Frontal cortex (tissue), 4 donors: ENCODE results near the gene LMO7. TPM values are rescaled to one million over a fixed set of nuclear protein-coding genes. Genes with fewer than 3 reads are reported as not detected.
"Not testable (repeated sequence)": the region's sequence is repeated elsewhere in the genome, so short reads cannot be mapped to it uniquely, and the experiment has no call there.

Experiments used
- DNase-seq, 2 donors: peaks; one replicate each; pipeline ENCODE4 v3.0.0; 2012; ENCODE audit warnings: low spot score in 2 of 2
- FAIRE-seq: peaks from 2 replicates; lab custom pipeline; 2012; peaks lifted over from hg19 to GRCh38; lab: Jason Lieb, UNC
- total RNA-seq: library from RNA; depleted of rRNA; stranded (reverse); fragments of >200 nt; gene quantifications from one replicate; pipeline ENCODE4 v1.2.3, GENCODE V29; 2014
- donor health status: control.
- donor health status: control.
- donor health status: control.

Gene LMO7
- total RNA-seq, 1 donor from 2014 or later, result 118 TPM

- no peak for FAIRE-seq
- no peak for DNase-seq
These were observed 128.3 kb downstream of the LMO7 start for GRCh38 chr13:75764251-75764925.

- DNase-seq, result no peak
- no peak for FAIRE-seq
These were observed 128.8 kb downstream of the LMO7 start for GRCh38 chr13:75764926-75765310.

GRCh38 chr13:75766636-75767035 lies 130.5 kb downstream of the LMO7 start:
- no peak for DNase-seq
- FAIRE-seq, result no peak

GRCh38 chr13:75769141-75769905 lies 133.2 kb downstream of the LMO7 start:
- FAIRE-seq (no peak), DNase-seq (no peak)

GRCh38 chr13:75770164-75770563 lies 134.0 kb downstream of the LMO7 start:
- DNase-seq, result no peak
- FAIRE-seq, result no peak

GRCh38 chr13:75770592-75771011 lies 134.5 kb downstream of the LMO7 start:
- DNase-seq, result no peak
- no peak for FAIRE-seq

- DNase-seq, result no peak
- no peak for FAIRE-seq
These were observed 135.1 kb downstream of the LMO7 start for GRCh38 chr13:75771226-75771625.

- FAIRE-seq (no peak), DNase-seq (no peak)
These were observed 135.7 kb downstream of the LMO7 start for GRCh38 chr13:75771818-75772217.

GRCh38 chr13:75774176-75774575 lies 138.0 kb downstream of the LMO7 start:
- no peak for DNase-seq
- no peak for FAIRE-seq

- no peak for FAIRE-seq
- DNase-seq, result no peak
These were observed 140.4 kb downstream of the LMO7 start for GRCh38 chr13:75776550-75776949.

- no peak for DNase-seq
- no peak for FAIRE-seq
These were observed 143.3 kb downstream of the LMO7 start for GRCh38 chr13:75779393-75779792.

- FAIRE-seq, DNase-seq: not testable (repeated sequence)
These were observed 144.0 kb downstream of the LMO7 start for GRCh38 chr13:75780103-75780502.

- FAIRE-seq, result no peak
- DNase-seq, result no peak
These were observed 146.9 kb downstream of the LMO7 start for GRCh38 chr13:75782985-75783384.

GRCh38 chr13:75784003-75784402 lies 147.9 kb downstream of the LMO7 start:
- DNase-seq, result no peak
- FAIRE-seq, result no peak

GRCh38 chr13:75785130-75785529 lies 149.0 kb downstream of the LMO7 start:
- FAIRE-seq (no peak), DNase-seq (no peak)

GRCh38 chr13:75787249-75787928 lies 151.3 kb downstream of the LMO7 start:
- DNase-seq, result no peak
- FAIRE-seq, result no peak

GRCh38 chr13:75788481-75788981 lies 152.4 kb downstream of the LMO7 start:
- FAIRE-seq (no peak), DNase-seq (no peak)

- DNase-seq (no peak), FAIRE-seq (no peak)
These were observed 153.5 kb downstream of the LMO7 start for GRCh38 chr13:75789451-75790197.

- no peak for FAIRE-seq
These were observed 154.3 kb downstream of the LMO7 start for GRCh38 chr13:75790198-75790970.

More at GRCh38 chr13:75790198-75790970, 154.3 kb downstream of the LMO7 start:
- DNase-seq, result no peak
